SK-MEL-5 (cell line): Measurements from ENCODE around the gene NRG2. TPM values are rescaled to one million over a fixed set of nuclear protein-coding genes. Genes with fewer than 3 reads are reported as not detected.

Experiments used
- DNase-seq: peaks from one replicate; pipeline ENCODE4 v3.0.0-alpha.2; 2016; ENCODE audit warnings: low read depth, low spot score
- in situ Hi-C: cut with HindIII; loops from 2 replicates; pipeline ENCODE4 v1.10.0; 2016; ENCODE audit warnings: low sequenced_read_pairs, high pct_unique_total_duplicates, low pct_unique_long_range_greater_than_20kb
- total RNA-seq: library from RNA; depleted of rRNA; stranded (reverse); fragments of >200 nt; shearing (Covaris generic); gene quantifications from 2 replicates; pipeline ENCODE4 v1.2.3, GENCODE V29; 2014

The NRG2 gene
- total RNA-seq, 1 experiment from 2014 or later, result 7.8 TPM

GRCh38 chr5:139961435-139962157 lies 81.5 kb downstream of the NRG2 start:
- in situ Hi-C loops, result loop anchor here (10.0 kb wide), 1 partner anchor 97 kb away; no protein-coding TSS in a partner anchor

GRCh38 chr5:139960723-139961383 lies 82.2 kb downstream of the NRG2 start:
- DNase-seq, result no peak
- in situ Hi-C loops, result loop anchor here (10.0 kb wide), 1 partner anchor 96 kb away; no protein-coding TSS in a partner anchor

More at GRCh38 chr5:139961435-139962157, 81.5 kb downstream of the NRG2 start:
- no peak for DNase-seq

- no peak for DNase-seq
- in situ Hi-C loops, result no loop called here
These were observed 84.5 kb downstream of the NRG2 start for GRCh38 chr5:139958432-139959148.

GRCh38 chr5:139956342-139956741 lies 86.8 kb downstream of the NRG2 start:
- in situ Hi-C loops, result no loop called here
- no peak for DNase-seq

- in situ Hi-C loops, result no loop called here
These were observed 87.4 kb downstream of the NRG2 start for GRCh38 chr5:139955616-139956273.

GRCh38 chr5:139955053-139955605 lies 88.0 kb downstream of the NRG2 start:
- no peak for DNase-seq
- in situ Hi-C loops, result no loop called here

More at GRCh38 chr5:139955616-139956273, 87.4 kb downstream of the NRG2 start:
- DNase-seq, result no peak

GRCh38 chr5:139954462-139954861 lies 88.6 kb downstream of the NRG2 start:
- in situ Hi-C loops, result no loop called here
- DNase-seq, result no peak

- in situ Hi-C loops, result no loop called here
- DNase-seq, result no peak
These were observed 89.1 kb downstream of the NRG2 start for GRCh38 chr5:139954022-139954421.

- no peak for DNase-seq
- in situ Hi-C loops, result no loop called here
These were observed 90.5 kb downstream of the NRG2 start for GRCh38 chr5:139952574-139952973.

- DNase-seq, result no peak
- in situ Hi-C loops, result no loop called here
These were observed 91.1 kb downstream of the NRG2 start for GRCh38 chr5:139951983-139952382.

- no peak for DNase-seq
- in situ Hi-C loops, result no loop called here
These were observed 91.7 kb downstream of the NRG2 start for GRCh38 chr5:139951296-139951924.

- no peak for DNase-seq
- in situ Hi-C loops, result no loop called here
These were observed 92.7 kb downstream of the NRG2 start for GRCh38 chr5:139950436-139950835.

- DNase-seq, result no peak
- in situ Hi-C loops, result no loop called here
These were observed 93.4 kb downstream of the NRG2 start for GRCh38 chr5:139949710-139950109.

GRCh38 chr5:139947727-139948126 lies 95.4 kb downstream of the NRG2 start:
- DNase-seq, result no peak
- in situ Hi-C loops, result no loop called here

- no peak for DNase-seq
- in situ Hi-C loops, result no loop called here
These were observed 96.7 kb downstream of the NRG2 start for GRCh38 chr5:139946440-139946839.

- no peak for DNase-seq
- in situ Hi-C loops, result no loop called here
These were observed 97.1 kb downstream of the NRG2 start for GRCh38 chr5:139946006-139946405.

- no peak for DNase-seq
- in situ Hi-C loops, result no loop called here
These were observed 100.9 kb downstream of the NRG2 start for GRCh38 chr5:139942243-139942642.
